HTERT RPE-1 (cell line): ENCODE measurements around the gene MSS51.

Source experiments
- in situ Hi-C: fragments of 300-500 bp; cut with MboI; formaldehyde crosslinking; loops from 4 replicates; pipeline ENCODE4 v1.14.3; 2020; ENCODE audit warnings: low sequenced_read_pairs

Gene MSS51

GRCh38 chr10:73433538-73433867, at the start of gene MSS51:
TSS of gene MSS51 (minus strand) at chr10:73433561. CDS start at chr10:73428284, 5,277 bp downstream.
- in situ Hi-C loops, result no loop called here

GRCh38 chr10:73480158-73480557, 46.8 kb upstream of the MSS51 start:
- in situ Hi-C loops, result no loop called here

DNA sequence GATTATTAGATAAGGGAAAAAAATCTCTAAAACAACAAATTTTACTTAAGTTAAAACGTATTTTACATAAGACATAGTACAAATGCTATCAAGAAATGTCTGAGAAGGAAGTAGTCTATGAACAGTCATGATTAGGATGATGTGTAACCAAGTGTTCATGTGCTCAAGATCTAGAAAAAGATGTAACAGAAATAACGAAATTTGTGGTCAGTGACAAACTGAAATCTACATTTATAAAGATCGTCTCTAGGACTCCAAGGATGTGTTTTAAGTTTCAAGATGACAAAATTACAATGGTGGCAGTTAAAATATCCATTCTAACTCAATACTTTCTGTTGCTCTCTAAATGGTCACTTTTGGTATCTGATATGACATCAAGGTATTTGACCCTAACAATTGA, 45.3 kb upstream of the MSS51 start:
- in situ Hi-C loops, result no loop called here

DNA sequence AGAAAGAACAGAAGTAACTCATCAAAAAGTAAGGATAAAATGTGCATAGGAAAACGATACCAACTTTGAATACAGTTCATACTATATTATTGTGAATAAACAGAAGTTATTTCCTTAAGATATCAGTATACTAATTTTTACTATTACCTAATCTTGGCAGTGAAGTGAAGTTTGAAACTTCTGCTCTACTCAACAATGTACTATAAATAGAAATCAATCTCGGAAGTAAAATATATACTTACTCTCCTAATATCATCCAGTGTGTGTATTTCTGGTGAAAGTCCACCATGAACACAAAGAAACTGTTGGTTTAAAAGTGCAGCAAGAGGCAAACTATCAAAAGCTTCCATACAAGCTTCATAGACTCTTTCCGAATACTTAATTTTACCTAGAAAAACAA, 37.9 kb upstream of the MSS51 start:
- in situ Hi-C loops, result no loop called here

DNA sequence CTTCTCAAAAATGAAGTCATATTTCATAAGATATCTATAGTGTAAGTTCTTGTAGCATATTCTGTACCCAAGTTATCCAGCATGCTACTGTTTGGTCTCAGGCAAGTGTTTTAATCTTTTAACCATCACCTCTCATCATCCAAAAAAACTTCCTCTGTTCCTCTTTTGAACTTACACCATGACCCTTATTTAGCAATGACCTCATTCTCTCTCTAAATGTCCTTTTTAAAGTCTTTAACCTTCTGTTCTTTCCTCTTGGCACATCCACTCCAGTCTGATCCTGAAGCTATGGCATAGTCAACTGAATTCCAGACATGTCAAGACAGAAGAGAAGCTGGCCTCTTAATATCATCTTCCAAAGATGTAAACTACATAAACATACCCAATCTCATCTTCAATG, 36.2 kb upstream of the MSS51 start:
- in situ Hi-C loops, result no loop called here

DNA sequence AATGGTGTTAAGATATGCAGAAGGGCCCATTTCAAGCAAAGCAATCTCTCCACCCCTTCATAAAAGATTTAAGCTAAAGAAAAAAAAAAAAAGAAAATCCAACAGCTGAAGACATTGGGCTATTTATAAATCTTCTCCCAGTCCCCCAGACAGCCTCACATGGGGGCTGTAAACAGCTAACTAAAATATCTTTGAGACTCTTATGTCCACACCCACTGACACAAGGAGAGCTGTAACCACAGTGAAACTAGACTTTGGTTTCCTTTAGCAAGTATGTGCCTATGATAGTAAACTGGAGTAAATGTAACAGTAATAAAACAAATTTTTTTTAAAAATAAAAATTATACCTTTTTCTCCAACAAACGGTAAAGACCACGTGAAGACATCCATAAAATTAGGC, 33.8 kb upstream of the MSS51 start:
- in situ Hi-C loops, result no loop called here

GRCh38 chr10:73465978-73466726, 32.8 kb upstream of the MSS51 start:
- in situ Hi-C loops, result no loop called here

- in situ Hi-C loops, result no loop called here
These were observed 27.5 kb upstream of the MSS51 start for GRCh38 chr10:73460897-73461296.

GRCh38 chr10:73459683-73460314, 26.4 kb upstream of the MSS51 start:
- in situ Hi-C loops, result no loop called here

- in situ Hi-C loops, result no loop called here
These were observed 23.0 kb upstream of the MSS51 start for GRCh38 chr10:73456187-73456890.

DNA sequence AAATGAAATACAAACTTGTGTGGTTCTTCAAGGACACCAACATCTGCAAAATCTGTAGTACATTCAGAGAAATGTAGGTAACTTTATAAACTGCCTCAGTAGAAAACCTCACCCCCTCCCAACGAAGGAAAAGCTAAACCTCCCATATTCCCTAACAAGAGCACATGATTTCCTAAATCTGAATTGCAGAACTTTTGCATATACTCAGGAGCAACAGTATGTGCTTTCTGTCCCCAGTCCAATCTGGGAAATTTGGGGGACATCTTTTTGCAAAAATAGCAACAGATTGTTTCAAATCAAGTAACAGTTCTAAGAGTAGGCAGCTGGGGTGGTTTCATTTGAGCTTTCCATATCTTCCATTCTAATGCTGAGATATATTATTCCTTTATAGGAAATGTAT, 15.8 kb upstream of the MSS51 start:
- in situ Hi-C loops, result no loop called here

- in situ Hi-C loops, result no loop called here
These were observed 15.0 kb upstream of the MSS51 start for GRCh38 chr10:73448384-73448783.

DNA sequence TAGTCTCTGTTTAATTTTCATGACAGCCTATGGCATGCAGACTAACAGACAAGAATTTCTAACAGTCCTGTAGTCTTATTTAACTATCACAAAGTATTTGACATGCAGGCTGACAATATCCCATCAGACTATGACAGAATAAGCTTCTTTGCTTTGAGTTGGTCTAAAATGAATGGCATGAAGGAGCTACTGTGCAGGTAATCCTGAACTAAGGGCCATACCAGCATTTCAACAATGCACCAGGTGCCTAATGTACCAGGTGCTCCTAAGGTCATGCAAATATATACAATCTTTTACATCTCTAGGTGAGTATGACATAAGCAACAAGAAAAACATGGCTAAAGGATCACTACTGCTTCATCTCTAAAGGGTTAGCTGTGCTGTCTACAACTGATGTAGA, 13.6 kb upstream of the MSS51 start:
- in situ Hi-C loops, result no loop called here

DNA sequence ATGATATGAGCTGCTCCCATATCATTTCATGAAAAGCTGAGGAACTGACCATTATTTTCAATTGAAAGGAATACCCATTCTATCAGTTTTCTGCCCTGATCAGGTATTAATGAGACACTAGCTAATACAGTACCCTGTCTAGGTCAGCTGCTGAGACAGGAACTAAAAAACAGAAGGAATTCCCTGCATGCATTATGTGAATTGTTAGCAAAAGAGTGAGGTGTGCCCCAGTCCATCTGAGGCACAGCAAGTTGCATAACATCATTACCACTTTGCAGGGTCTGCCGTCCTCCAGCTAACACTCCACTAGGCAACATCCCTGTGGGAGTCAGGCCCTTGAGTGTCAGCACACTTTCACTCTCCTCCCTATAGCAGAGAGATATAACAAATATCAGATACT, 11.1 kb upstream of the MSS51 start:
- in situ Hi-C loops, result no loop called here

- in situ Hi-C loops, result no loop called here
These were observed 6.4 kb upstream of the MSS51 start for GRCh38 chr10:73439605-73440312.

GRCh38 chr10:73439055-73439454, 5.7 kb upstream of the MSS51 start:
- in situ Hi-C loops, result no loop called here

DNA sequence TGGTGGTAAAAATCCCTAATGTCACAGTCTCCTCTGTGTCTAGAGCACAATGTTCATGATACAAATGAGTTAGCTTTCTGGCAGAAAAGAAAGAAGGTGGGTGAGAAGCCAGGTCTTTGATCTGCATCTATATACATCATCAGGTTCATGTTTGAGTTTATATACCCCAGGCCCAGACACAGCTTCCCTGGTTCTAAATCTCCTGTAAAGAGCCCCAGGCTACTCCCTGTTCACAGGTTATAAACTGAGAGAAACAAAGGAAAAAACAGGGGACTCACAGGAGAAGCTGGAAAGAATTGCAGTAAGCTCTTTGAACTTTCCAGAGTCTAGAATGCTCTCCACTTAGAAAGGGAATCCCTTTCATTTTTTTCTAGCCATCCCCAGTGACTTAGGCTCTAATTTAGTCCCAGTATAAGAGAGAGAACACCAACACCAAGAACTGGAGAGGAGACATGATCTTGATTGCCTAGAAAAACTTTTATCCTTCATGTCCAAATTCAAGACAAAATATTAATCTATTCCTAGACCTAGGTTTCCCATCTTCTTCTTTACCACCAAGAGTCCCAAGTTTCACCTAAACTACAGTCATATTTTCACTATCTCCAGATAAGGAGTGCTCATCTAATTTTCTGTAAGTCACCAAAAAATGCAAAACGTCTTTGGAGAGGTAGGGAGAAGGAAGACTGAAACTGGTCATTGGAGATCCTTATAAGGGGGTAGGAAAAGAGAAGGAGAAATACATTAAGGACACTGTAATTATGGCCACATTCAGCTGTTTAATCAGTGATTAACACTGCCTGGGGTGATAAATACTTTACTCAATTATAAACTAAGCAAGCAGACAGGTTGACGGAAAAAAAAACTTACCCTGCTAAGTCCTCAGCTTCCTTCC, 469 bp downstream of the MSS51 start:
- in situ Hi-C loops, result no loop called here

DNA sequence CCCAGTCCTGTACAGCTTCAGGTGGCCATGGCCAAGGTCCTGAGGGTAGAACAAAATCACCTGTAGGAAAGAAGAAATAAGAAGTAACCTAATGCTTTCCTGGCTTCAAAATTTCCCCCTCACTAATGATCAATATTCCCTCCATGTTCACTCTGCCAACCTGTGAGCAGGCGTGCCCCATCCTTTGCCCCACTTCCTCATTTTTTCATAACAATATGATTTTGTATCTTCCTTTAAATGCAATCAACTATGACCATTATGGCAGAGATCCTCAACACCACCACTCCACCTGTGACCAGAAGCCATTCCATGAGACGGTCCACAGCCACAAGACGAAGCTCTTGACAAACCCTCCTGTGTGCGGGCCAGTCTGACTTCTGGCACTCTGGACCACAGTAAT, 7.0 kb downstream of the MSS51 start:
- in situ Hi-C loops, result no loop called here

DNA sequence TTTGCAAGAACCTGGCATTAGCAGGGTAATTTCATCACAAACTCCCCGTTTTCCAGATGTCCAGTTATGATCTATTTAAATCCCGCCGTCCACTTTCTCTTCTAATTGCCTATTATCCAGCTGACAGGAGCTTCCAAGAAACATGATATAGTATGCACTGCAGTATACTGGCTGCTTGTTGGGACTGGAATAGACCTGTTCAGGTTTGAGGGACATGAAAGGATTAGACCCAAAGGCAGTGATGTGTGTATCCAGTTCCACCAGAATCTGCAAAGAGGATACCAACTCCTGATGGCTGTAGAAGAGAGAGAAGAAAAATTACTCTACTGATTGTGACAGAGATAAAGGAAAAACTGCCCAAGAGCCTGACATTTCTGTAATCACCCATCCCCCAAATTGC, 8.9 kb downstream of the MSS51 start:
- in situ Hi-C loops, result no loop called here

- in situ Hi-C loops, result no loop called here
These were observed 10.1 kb downstream of the MSS51 start for GRCh38 chr10:73423309-73423708.

DNA sequence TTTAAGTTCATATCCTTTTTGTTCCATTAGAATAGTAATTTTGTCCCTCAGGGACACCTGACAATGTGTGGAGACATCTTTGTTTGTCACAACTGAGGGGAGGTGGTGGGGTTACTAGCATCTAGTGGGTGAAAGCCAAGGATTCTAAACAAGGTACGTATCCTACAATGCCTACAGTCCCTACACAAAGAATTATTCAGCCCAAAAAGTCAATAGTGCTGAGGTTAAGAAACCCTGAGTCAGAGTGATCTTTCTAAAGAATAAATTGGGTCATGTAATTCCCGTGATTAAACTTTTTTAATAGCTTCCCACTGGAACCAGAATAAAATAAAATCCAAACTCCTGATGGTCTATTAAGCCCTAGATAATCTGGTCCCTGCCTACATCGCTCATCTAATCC, 16.8 kb downstream of the MSS51 start:
- in situ Hi-C loops, result no loop called here
